Stimulated activated CD8-positive, alpha-beta memory T cell treated with anti-CD3 and anti-CD28 coated beads, Interleukin-7, amount 100 ng/mL, for 4 hours (primary cell): ENCODE data around the gene TTF2.
"Not testable (repeated sequence)": the region's sequence is repeated elsewhere in the genome, so short reads cannot be mapped to it uniquely, and the experiment has no call there.

Source experiments
- DNase-seq, 2 donors: peaks; one replicate each; pipeline ENCODE4 v3.0.0-alpha.2; 2020; ENCODE audit warnings: low read depth in 2 of 2

The TTF2 gene

GRCh38 chr1:117093091-117093534 lies 33.0 kb downstream of the TTF2 start:
- no peak for DNase-seq

GRCh38 chr1:117093870-117094621 lies 33.9 kb downstream of the TTF2 start:
- peak; percentile 10 to 15 for DNase-seq

- no peak for DNase-seq
These were observed 34.9 kb downstream of the TTF2 start for GRCh38 chr1:117094841-117095604.

GRCh38 chr1:117096951-117097408 lies 36.9 kb downstream of the TTF2 start:
- DNase-seq: no peak

- no peak for DNase-seq
These were observed 37.3 kb downstream of the TTF2 start for GRCh38 chr1:117097443-117097842.

GRCh38 chr1:117098287-117098890 lies 38.3 kb downstream of the TTF2 start:
- DNase-seq: no peak

GRCh38 chr1:117101334-117101733 lies 41.2 kb downstream of the TTF2 start:
- DNase-seq: no peak

- not testable (repeated sequence) for DNase-seq
These were observed 41.7 kb downstream of the TTF2 start for GRCh38 chr1:117101858-117102257.

GRCh38 chr1:117104986-117105385 lies 44.9 kb downstream of the TTF2 start:
- DNase-seq: no peak

- DNase-seq: no peak
These were observed 45.6 kb downstream of the TTF2 start for GRCh38 chr1:117105722-117106121.

- DNase-seq: no peak
These were observed 46.4 kb downstream of the TTF2 start for GRCh38 chr1:117106478-117106877.

GRCh38 chr1:117107364-117107763 lies 47.2 kb downstream of the TTF2 start:
- DNase-seq: no peak

GRCh38 chr1:117110774-117111173 lies 50.6 kb downstream of the TTF2 start:
- DNase-seq: no peak

GRCh38 chr1:117112047-117112717 lies 52.1 kb downstream of the TTF2 start:
- no peak for DNase-seq

GRCh38 chr1:117113199-117113598 lies 53.1 kb downstream of the TTF2 start:
- no peak for DNase-seq

- no peak for DNase-seq
These were observed 54.8 kb downstream of the TTF2 start for GRCh38 chr1:117114877-117115276.

GRCh38 chr1:117116090-117116783 lies 56.1 kb downstream of the TTF2 start:
- no peak for DNase-seq

- DNase-seq: no peak
These were observed 56.6 kb downstream of the TTF2 start for GRCh38 chr1:117116784-117117130.

GRCh38 chr1:117117697-117118096 lies 57.6 kb downstream of the TTF2 start:
- no peak for DNase-seq

- DNase-seq: no peak
These were observed 58.0 kb downstream of the TTF2 start for GRCh38 chr1:117118137-117118536.

- DNase-seq: not testable (repeated sequence)
These were observed 59.0 kb downstream of the TTF2 start for GRCh38 chr1:117119144-117119543.
